Right renal cortex interstitium (tissue), 3 donors: ENCODE results near the gene ATG5. TPM values are rescaled to one million over a fixed set of nuclear protein-coding genes. Genes with fewer than 3 reads are reported as not detected.

ENCODE experiments used
- DNase-seq, 3 donors: peaks; one replicate each; pipeline ENCODE4 v3.0.0-alpha.2; 2013; ENCODE audit warnings: low read depth in 3 of 3, low spot score in 2 of 3
- polyA plus RNA-seq, 3 donors: library from polyadenylated mRNA; unstranded; fragments of 120-200 nt; gene quantifications; one replicate each; pipeline ENCODE4 v1.2.1, GENCODE V29; 2013; ENCODE audit not compliant: insufficient read length in 3 of 3

ATG5 gene
- polyA plus RNA-seq, 3 donors: 56.7 to 58.9 (median 57.9) TPM

DNA sequence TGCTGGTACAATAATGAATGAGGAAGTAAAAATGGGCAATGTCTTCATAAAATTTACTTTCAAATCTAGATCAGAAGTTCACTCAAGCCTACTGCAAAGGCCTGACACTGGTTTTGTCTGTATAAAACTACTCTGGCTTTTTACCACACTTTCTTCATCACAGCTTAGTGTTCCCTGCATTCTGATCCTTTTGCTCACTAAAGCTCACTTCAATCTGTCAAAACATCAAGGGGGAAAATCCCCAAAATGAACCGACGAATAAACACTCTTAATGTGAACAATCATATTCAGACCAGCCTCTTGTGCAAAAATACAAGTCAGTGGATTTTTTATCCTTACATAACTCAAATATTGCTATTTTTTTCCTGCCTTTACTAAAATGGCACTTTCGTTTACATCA lies 140.9 kb downstream of the ATG5 start:
- DNase-seq: no peak

DNA sequence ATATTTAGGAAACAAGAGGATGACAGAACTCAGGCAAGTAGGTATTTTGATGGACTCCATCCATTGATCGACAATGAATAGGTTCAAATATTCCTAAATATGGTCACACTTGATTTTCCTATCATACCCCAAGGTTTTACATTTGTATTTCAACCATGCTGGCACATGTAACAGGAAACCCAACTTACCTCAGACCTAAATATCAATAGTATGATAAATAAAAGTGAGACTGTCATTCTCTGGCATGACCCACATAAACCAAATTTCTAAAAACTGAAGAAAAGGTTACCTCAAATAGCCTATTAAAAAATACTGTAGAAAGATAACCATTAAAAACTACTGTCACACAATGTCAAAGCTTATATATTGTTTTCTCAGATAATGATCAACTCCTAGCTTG lies 142.1 kb downstream of the ATG5 start:
- no peak for DNase-seq

- no peak for DNase-seq
Observed at GRCh38 chr6:106182455-106182854, 143.1 kb downstream of the ATG5 start.

GRCh38 chr6:106181664-106182418 lies 143.7 kb downstream of the ATG5 start:
- no peak for DNase-seq

GRCh38 chr6:106180208-106180607 lies 145.4 kb downstream of the ATG5 start:
- no peak for DNase-seq

GRCh38 chr6:106178900-106179299 lies 146.7 kb downstream of the ATG5 start:
- no peak for DNase-seq

GRCh38 chr6:106177786-106178185 lies 147.8 kb downstream of the ATG5 start:
- no peak for DNase-seq

DNA sequence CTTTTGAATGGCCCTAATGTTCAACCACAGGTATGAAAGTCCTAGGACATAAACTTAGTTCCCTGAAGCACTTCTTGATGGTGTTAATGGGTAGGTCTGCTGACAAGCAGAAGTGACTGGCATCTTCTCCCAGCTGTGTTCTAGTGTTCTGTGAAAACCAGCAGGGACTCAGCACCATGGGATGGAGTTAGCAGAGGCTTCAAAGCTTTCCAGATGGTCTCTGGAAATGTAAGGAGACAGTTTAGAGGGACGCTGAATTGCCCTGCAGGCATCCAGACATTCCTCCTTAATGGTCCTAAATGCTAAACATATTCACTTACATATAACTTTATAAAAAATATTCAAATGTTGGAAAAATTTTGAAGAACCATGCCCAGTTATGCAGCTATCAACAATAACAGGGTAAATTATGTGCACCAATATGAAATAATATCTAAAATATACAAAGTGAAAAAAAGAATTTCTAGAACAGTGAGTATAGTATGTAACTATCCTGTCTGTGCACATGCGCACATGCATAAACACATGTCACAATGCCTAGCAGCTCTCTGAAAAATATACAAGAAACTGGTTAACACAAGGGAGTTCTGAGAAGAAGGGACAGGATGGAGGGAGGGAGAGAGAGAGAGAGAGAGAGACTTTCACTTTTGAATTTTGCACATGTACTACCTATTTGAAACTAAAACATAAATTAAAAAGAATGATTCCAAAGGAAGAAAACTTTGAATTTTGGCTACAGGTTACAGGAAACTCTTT lies 152.3 kb downstream of the ATG5 start:
- no peak for DNase-seq

GRCh38 chr6:106170030-106170791 lies 155.3 kb downstream of the ATG5 start:
- DNase-seq: no peak

- DNase-seq: no peak
Observed at GRCh38 chr6:106169517-106169916, 156.0 kb downstream of the ATG5 start.

- DNase-seq: no peak
Observed at GRCh38 chr6:106168097-106168888, 157.3 kb downstream of the ATG5 start.

DNA sequence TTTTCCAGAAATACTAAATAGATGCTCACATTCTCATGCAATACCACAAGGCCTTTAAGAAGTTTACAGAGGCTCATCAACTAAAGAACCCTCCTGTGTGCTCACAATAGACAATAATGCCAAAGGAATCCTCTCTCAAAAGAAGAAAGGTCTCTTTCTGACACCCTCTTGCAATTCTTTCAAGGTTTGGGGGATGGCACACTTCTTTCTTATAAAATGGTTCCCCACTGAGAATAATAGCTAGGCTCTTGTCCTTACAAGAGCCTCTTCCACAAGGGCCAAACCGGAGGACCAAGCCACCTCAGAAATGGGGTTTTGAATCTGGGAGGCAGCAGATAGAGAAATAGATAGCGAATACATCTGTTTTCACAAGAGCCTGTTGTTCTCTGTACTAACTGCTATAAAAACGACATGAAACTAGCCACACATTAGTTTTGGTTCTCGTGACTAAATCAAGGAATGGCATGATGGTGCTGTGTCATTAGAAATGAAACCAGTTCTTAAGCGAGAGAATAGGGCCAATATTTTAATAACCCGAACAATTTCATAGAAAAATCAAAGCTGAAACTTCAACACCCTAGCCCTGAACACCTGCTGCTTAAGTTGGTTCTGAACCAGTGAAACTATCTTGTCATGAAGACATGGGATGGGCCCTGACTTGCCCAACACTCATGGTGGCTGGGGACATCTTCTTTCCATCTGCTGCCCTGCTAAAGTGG lies 158.3 kb downstream of the ATG5 start:
- no peak for DNase-seq

- no peak for DNase-seq
Observed at GRCh38 chr6:106165885-106166485, 159.6 kb downstream of the ATG5 start.

- DNase-seq: no peak
Observed at GRCh38 chr6:106163966-106164877, 161.3 kb downstream of the ATG5 start.

- no peak for DNase-seq
Observed at GRCh38 chr6:106163446-106163965, 162.1 kb downstream of the ATG5 start.

- no peak for DNase-seq
Observed at GRCh38 chr6:106162921-106163320, 162.6 kb downstream of the ATG5 start.

DNA sequence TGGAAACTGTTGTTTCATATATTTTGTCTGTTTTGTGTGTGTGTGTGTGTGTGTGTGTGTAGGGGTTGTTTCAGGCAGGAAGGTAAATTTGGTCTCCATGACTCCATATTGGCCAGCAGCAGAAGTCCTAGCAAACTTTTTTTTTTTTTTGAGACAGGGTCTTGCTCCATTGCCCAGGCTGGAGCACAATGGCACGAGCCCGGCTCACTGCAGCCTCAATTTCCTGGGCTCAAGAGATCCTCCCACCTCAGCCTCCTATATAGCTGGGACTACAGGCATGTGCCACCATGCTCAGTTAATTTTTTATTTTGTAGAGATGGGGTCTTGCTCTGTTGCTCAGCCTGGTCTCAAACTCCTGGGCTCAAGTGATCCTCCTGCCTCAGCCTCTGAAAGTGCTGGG lies 163.7 kb downstream of the ATG5 start:
- DNase-seq: no peak

GRCh38 chr6:106161311-106161874 lies 164.2 kb downstream of the ATG5 start:
- DNase-seq: no peak
